GM21528 (cell line): ENCODE data around the gene RNF113A.
"Not testable (repeated sequence)": the region's sequence is repeated elsewhere in the genome, so short reads cannot be mapped to it uniquely, and the experiment has no call there.

Experiments used
- ATAC-seq: cut with Tn5 transposase; IDR thresholded peaks from one replicate; pipeline ENCODE4 v1.9.1; 2021; ENCODE audit warnings: mild to moderate bottlenecking, moderate library complexity; ENCODE audit not compliant: unreplicated experiment, low FRiP score

The RNF113A gene

GRCh38 chrX:119871599-119872395 lies at the start of gene RNF113A, which contains the start of gene NDUFA1:
RNF113A (minus strand) TSS chrX:119871733; CDS start chrX:119871613, 120 bp downstream.
NDUFA1 (plus strand) TSS chrX:119871832; CDS start chrX:119871912, 80 bp downstream.
- ATAC-seq = peak; percentile 91

DNA sequence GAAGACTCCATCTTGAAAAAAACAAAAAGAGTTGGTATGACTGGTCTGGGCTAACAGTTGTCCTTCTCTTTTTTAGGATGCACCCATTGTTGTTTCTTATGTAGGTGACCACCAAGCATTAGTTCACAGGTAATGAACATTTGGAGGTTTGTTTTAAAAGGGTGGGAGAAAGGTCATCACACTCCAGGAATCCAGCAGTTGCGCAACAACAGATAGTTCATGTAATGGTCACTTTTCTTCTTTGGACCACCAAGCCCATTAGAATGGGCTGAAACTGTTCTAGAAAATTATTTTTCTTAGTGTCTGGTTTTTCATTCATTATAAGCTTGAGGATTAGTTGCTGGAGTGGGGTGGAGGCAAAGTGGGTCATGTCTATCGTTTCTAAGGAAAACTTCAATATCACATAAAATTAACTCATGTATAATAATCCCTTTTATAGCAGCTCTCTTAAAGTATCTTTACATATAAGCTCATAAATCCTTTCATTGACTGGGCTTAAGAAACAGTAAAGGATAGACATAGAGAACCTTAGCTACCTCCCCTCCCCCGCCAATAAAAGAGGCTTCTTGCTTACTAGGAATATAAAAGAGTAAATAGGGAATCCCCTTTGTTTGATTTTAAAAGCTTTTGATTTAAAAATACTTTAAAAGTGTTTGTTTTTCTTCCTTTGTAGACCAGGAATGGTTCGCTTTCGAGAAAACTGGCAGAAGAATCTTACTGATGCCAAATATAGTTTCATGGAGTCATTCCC lies 48.5 kb upstream of the RNF113A start:
- ATAC-seq = no peak

DNA sequence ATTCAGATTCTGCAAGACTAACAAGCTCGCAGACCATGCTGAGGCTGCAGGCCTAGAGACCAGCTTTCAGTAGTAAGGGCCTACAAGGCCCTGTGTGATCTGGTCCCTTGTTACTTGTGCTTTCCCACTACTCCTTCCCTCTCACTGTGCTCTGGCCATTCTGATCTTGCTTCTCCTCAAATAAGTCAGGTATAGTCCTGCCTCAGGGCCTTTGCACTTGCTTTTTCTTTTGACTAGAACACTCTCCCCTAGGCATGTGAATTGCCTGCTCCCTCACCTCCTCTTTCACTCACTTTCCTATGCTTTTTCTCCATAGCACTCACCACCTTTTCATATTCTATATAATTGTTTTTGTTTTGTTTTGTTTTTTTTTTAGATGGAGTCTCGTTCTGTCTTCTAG lies 46.3 kb upstream of the RNF113A start:
- no peak for ATAC-seq

DNA sequence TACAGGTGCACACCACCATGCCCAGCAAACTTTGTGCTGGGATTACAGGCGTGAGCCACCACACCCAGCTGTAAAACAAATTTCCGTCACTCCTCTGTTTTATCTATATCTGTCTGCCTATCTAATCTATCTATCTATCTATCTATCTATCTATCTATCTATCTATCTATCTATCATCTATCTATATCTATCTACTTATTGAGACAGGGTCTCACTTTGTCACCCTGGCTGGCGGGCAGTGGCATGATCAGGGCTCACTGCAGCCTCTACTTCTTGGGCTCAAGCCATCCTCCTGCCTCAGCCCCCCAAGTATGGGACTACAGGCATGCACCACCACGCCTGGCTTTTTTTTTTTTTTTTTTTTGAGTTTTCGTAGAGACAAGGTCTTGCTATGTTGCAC lies 44.8 kb upstream of the RNF113A start:
- no peak for ATAC-seq

DNA sequence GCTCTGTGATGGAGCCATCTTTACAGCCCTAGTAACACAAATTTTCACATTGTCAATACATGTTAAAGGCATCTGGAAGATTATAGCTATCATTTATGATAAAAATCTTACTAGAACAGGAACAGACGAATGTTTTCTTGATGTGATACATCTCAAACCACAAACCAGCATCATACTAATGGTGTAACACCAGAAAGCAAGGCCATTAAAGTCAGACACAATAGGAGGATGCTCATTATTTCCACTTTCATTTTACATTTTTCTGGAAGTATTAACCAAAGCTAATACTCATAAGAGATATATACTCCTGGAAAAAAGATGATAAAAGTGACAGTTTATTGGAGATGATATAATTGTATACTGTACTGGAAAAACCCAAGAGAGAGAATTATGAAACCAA lies 29.4 kb upstream of the RNF113A start:
- ATAC-seq = no peak

GRCh38 chrX:119899125-119899524 lies 27.6 kb upstream of the RNF113A start:
- no peak for ATAC-seq

DNA sequence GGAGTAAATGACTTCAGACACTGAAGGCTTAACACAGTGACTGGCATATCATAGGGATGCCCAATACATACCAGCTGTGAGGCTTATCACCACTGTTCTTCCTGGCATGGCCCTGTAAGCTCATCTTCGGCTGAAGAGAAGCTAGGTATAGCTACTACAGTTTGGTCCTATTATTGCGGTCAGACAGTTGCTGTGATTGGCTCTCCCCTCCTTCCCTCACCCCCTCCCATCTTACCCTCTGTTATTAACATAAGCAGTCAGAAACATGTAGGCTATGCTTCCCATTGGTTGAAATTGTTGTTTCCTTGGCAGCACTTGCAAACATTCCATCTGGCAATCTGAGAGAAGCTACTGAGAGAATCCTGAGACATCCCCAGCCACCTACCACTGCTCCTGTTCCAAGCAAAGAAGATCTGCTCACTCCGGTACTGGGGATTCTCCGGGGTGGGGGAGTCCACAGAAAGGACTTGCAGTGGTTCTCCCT lies 24.4 kb upstream of the RNF113A start, which contains the start of gene AKAP14:
TSS of gene AKAP14 (plus strand) at position 51 of the 484 bp plus-strand sequence. CDS start 7,331 bp downstream, outside the sequence.
- no peak for ATAC-seq

DNA sequence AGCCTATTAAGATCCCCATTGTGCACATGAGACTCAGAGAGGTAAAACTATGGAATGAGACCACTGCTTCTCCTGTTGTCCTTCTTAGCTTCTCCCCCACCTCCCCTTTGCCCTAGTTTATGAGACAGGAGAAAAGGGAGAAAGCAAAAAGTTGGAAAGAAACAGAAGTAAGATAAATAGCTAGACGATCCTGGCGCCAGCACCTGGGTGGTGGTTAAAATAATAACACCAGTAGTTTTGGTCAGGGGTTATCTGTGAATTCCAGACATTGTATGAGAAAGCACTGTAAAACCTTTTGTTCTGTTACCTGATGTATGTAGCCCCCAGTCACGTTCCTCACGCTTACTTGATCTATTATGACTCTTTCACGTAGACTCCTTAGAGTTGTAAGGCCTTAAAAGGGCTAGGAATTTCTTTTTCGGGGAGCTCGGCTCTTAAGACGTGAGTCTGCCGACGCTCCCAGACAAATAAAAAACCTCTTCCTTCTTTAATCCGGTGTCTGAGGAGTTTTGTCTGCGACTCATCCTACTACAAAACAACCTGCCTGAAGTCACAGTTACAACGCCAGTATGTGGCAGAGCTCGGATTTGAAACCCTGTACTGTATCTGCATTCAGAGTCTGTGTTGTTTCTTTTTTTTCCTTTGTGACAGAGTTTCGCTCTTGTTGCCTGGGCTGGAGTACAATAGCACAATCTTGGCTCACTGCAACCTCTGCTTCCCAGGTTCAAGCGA lies 20.6 kb upstream of the RNF113A start:
- ATAC-seq = not testable (repeated sequence)

DNA sequence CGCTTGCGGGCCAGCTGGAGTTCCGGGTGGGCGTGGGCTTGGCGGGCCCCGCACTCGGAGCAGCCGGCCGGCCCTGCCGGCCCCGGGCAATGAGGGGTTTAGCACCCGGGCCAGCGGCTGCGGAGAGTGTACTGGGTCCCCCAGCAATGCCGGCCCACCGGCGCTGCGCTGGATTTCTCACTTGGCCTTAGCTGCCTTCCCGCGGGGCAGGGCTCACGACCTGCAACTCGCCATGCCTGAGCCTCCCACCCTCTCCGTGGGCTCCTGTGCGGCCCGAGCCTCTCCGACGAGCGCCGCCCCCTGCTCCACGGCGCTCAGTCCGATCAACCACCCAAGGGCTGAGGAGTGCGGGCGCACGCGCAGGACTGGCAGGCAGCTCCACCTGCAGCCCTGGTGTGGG lies 19.1 kb upstream of the RNF113A start:
- ATAC-seq = not testable (repeated sequence)

- ATAC-seq = no peak
These were observed 16.3 kb upstream of the RNF113A start for GRCh38 chrX:119887721-119888425.

GRCh38 chrX:119885554-119886428 lies 14.3 kb upstream of the RNF113A start:
- ATAC-seq = no peak

DNA sequence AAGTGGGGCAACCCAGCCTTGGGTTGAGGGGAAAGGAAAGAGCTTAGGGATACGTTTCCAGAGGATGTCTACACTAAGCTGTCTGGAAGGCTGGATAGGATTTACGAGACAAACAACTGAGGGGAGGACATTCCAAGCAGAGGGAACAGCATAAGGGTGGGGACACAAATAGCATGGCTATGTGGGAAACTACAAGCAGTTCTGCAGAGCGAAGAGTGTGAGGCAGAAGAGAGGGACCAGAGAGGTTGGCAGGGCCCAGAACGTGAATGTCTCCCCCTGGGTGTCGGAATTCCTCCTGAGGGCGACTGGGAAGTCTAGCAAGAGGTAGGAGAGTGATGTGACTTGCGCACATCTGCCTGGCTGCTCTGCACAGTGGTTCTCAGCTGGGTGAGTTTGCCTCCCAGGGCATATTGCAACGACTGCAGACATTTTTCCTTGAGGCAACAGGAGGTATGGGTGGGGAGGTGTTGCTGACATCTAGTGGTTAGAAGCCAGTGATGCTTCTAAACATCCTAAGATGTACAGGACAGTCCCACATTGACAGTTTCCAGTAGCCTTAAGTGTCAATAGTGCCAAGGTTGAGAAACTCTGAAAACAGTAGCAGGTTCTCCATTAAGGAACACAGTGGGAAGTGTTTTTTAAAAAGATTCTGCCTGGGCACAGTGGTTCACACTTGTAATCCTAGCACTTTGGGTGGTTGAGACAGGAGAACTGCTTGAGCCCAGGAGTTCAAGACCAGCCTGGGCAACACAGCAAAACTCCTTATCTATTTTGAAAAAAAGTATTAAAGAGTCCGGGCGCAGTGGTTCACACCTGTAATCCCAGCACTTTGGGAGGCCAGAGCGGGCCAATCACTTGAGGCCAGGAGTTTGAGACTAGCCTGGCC lies 9.3 kb upstream of the RNF113A start:
- peak; percentile 80 for ATAC-seq

DNA sequence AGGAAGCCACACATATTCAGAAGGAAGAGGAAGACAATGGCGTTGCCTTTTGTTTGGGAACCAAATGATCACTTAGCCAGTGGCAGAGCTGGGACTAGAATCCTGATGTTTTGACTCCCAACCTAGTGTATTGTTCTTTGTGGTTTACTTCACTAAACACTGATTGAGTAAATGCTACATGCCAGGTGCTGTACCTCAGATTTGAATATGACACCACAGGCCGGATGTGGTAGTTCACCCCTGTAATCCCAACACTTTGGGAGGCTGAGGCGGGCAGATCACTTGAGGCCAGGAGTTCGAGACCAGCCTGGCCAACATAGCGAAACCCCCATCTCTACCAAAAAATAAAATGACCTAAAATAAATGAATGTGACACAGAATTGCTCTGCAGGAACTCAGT lies 8.5 kb upstream of the RNF113A start:
- ATAC-seq = no peak

GRCh38 chrX:119878740-119879139 lies 7.2 kb upstream of the RNF113A start:
- ATAC-seq = no peak

DNA sequence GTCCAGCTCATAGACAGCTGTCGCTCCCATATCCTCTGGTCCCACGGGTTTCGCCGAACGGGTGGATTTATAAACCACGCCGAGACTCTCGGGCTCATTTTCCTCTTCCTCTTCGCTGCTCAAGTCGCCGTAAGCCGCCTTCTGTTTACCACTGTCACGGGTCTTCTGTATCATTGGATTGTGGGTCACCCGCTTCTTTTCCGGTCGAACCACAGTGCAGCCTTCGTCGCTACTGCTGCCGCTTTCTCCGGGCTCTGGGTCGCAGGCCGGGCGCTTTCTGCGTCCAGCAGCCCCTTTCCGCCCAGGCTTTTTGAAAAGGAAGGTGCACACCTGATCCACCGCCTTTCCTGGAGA lies 311 bp downstream of the RNF113A start:
- ATAC-seq = peak; percentile 49

DNA sequence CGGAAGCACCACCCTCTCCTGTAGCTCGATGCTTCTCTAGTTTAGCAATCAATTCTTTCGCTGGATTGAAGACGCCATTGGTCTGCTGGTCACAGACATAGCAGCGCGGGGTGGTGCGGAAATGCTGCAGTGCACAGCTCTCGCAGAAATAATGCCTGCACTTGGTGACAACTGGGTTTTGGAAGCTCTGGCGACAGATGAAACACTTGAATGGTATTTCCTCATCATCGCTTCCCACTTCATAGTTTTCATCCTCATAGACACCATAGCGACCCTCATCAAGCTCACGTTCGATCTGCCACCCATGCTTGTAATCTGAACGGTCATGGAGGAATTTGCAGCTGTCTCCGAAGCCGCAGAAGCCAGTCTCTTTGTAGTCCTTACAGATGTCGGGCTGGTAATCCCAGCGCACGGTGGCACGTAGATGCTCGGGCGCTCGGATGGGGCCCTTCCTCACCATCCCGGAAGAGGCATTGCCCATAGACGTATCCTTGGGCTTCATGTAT lies 854 bp downstream of the RNF113A start:
- ATAC-seq = peak; percentile 27

GRCh38 chrX:119853444-119853843 lies 18.1 kb downstream of the RNF113A start:
- ATAC-seq = no peak
